ENCODE data around the gene MRPS27. TPM values are rescaled to one million over a fixed set of nuclear protein-coding genes. Genes with fewer than 3 reads are reported as not detected.

Gene MRPS27
- total and polyA plus RNA-seq, 10 donors: 23.5 to 55.5 (median 42.6) TPM

DNA sequence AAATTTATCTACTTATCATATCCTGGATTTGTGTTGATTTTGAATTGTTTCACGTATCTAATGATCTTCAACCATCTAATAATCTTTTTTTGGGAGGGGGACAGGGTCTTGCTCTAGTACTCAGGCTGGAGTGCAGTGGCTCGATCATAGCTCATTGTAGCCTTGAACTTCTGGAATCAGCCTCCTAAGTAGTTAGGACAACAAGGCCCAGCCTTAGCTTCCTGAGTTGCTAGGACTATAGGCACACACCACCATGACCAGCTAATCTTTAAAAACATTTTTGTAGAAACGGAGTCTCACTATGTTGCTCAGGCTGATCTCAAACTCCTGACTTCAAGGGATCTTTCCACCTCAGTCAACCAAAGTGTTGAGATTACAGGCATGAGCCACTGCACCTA is 34.6 kb downstream of the MRPS27 start:
- intact Hi-C loops (cut with DNase I; ENCODE audit: low total_unique reads): no loop called here
- no peak for DNase-seq
- no peak for TF ChIP-seq POLR2A (IDR thresholded peaks at IDR 0.05)
- no peak for TF ChIP-seq CTCF (IDR thresholded peaks at IDR 0.05 in 8 of 11, conservative IDR thresholded peaks at IDR 0.05 in 3 of 11)
- no peak for TF ChIP-seq POLR2AphosphoS5 (IDR thresholded peaks at IDR 0.05)
- Histone ChIP-seq H3K4me3 (no peak overlapping the region), H3K27me3 (replicated peaks in 1 of 7) (no peaks in the 10 kb centered on the region), H3K36me3 (peaks cover 0 to 52% (median 0%) of the 10 kb centered on the region in 6 donors), H3K27ac (no peak overlapping the region), H3K9me3 (no peaks in the 10 kb centered on the region), H3K4me1 (peaks cover 0 to 34% (median 9%) of the 10 kb centered on the region in 6 donors)
- 86 to 90% (median 88%) methylated on average over 3 of the region's 3 CpGs for WGBS, 5 donors

GRCh38 chr5:72284559-72285423 is 35.2 kb downstream of the MRPS27 start:
- 64 to 76% (median 68%) methylated on average over 3 of the region's 3 CpGs for WGBS, 5 donors
- H3K4me1 ChIP-seq: peaks cover 0 to 37% (median 10%) of the 10 kb centered on the region in 6 donors
- no peaks in the 10 kb centered on the region for H3K27me3 ChIP-seq (replicated peaks in 1 of 7)
- no peak for DNase-seq
- intact Hi-C loops (cut with DNase I; ENCODE audit: low total_unique reads): no loop called here
- no peak for TF ChIP-seq CTCF (IDR thresholded peaks at IDR 0.05 in 8 of 11, conservative IDR thresholded peaks at IDR 0.05 in 3 of 11)
- no peak for TF ChIP-seq POLR2AphosphoS5 (IDR thresholded peaks at IDR 0.05)
- no peak for TF ChIP-seq POLR2A (IDR thresholded peaks at IDR 0.05)
- no peak overlapping the region for H3K4me3 ChIP-seq
- no peak overlapping the region for H3K27ac ChIP-seq
- H3K36me3 ChIP-seq: peaks cover 0 to 46% (median 0%) of the 10 kb centered on the region in 6 donors
- H3K9me3 ChIP-seq: no peaks in the 10 kb centered on the region

GRCh38 chr5:72283358-72283757 is 36.7 kb downstream of the MRPS27 start:
- TF ChIP-seq POLR2AphosphoS5 (IDR thresholded peaks at IDR 0.05): no peak
- no peak for TF ChIP-seq POLR2A (IDR thresholded peaks at IDR 0.05)
- no peak for TF ChIP-seq CTCF (IDR thresholded peaks at IDR 0.05 in 8 of 11, conservative IDR thresholded peaks at IDR 0.05 in 3 of 11)
- no peak overlapping the region for H3K4me3 ChIP-seq
- H3K4me1 ChIP-seq: peaks cover 0 to 32% (median 10%) of the 10 kb centered on the region in 6 donors
- intact Hi-C loops (cut with DNase I; ENCODE audit: low total_unique reads): no loop called here
- H3K27me3 ChIP-seq (replicated peaks in 1 of 7): no peaks in the 10 kb centered on the region
- H3K9me3 ChIP-seq: no peaks in the 10 kb centered on the region
- peak overlapping the region in 6 of 8 donors; percentile 8 to 51 (median 36) for H3K27ac ChIP-seq
- no peak for DNase-seq
- peaks cover 0 to 35% (median 1%) of the 10 kb centered on the region in 6 donors for H3K36me3 ChIP-seq
- WGBS, 5 donors: 61 to 83% (median 74%) methylated on average over 2 of the region's 2 CpGs

GRCh38 chr5:72282878-72283277 is 37.2 kb downstream of the MRPS27 start:
- intact Hi-C loops (cut with DNase I; ENCODE audit: low total_unique reads): no loop called here

More at GRCh38 chr5:72282878-72283277, 37.2 kb downstream of the MRPS27 start:
- peaks cover 0 to 32% (median 10%) of the 10 kb centered on the region in 6 donors for H3K4me1 ChIP-seq
- TF ChIP-seq CTCF (IDR thresholded peaks at IDR 0.05 in 8 of 11, conservative IDR thresholded peaks at IDR 0.05 in 3 of 11) (no peak), POLR2AphosphoS5 (IDR thresholded peaks at IDR 0.05) (no peak), POLR2A (IDR thresholded peaks at IDR 0.05) (no peak)
- H3K27ac ChIP-seq: peak overlapping the region in 6 of 8 donors; percentile 8 to 51 (median 36)
- H3K27me3 ChIP-seq (replicated peaks in 1 of 7): no peaks in the 10 kb centered on the region
- peaks cover 0 to 35% (median 2%) of the 10 kb centered on the region in 6 donors for H3K36me3 ChIP-seq
- WGBS, 5 donors: 74 to 94% (median 85%) methylated on average over 2 of the region's 2 CpGs
- no peaks in the 10 kb centered on the region for H3K9me3 ChIP-seq
- DNase-seq: no peak
- H3K4me3 ChIP-seq: no peak overlapping the region

All from spleen (tissue), 11 donors.